ENCODE data around the gene PWWP2B. TPM values are rescaled to one million over a fixed set of nuclear protein-coding genes. Genes with fewer than 3 reads are reported as not detected.

The PWWP2B gene
- total and polyA plus RNA-seq, 9 of the 15 experiments (the other 6 are each of a cell fraction or from before 2014, with no cell fraction given) = 0.07 to 9.2 (median 1.6) TPM; not detected in 1

DNA sequence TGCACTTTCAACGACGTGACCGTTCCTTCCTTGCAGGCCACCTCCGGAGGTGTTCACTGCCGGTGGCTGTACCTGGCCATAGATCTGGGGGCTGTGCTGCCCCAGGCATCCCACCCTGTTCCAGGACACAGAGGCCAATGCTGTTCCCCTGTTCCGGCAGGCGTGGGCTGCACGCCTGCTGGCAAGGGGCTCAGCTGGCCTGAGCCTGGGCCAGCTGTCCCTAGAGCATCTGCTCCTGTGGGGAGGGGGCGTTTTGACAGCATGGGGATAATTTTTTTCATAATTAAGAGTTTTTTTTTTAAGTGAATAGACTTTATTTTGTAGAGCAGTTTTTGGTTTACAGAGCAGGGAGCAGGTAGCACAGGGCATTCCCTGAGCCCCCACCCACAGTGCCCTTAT is 28.8 kb downstream of the PWWP2B start (continued):
- no peak for TF ChIP-seq ETS2 (tag; IDR thresholded peaks at IDR 0.05; ENCODE audit: borderline replicate concordance, poor library complexity, severe bottlenecking)
- TF ChIP-seq, protein P1, sequence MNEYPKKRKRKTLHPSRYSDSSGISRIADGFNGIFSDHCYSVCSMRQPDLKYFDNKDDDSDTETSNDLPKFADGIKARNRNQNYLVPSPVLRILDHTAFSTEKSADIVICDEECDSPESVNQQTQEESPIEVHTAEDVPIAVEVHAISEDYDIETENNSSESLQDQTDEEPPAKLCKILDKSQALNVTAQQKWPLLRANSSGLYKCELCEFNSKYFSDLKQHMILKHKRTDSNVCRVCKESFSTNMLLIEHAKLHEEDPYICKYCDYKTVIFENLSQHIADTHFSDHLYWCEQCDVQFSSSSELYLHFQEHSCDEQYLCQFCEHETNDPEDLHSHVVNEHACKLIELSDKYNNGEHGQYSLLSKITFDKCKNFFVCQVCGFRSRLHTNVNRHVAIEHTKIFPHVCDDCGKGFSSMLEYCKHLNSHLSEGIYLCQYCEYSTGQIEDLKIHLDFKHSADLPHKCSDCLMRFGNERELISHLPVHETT (CRISPR knock-in tag; conservative IDR thresholded peaks at IDR 0.05 in 1 of 2, IDR thresholded peaks at IDR 0.05 in 1 of 2) = no peak

DNA sequence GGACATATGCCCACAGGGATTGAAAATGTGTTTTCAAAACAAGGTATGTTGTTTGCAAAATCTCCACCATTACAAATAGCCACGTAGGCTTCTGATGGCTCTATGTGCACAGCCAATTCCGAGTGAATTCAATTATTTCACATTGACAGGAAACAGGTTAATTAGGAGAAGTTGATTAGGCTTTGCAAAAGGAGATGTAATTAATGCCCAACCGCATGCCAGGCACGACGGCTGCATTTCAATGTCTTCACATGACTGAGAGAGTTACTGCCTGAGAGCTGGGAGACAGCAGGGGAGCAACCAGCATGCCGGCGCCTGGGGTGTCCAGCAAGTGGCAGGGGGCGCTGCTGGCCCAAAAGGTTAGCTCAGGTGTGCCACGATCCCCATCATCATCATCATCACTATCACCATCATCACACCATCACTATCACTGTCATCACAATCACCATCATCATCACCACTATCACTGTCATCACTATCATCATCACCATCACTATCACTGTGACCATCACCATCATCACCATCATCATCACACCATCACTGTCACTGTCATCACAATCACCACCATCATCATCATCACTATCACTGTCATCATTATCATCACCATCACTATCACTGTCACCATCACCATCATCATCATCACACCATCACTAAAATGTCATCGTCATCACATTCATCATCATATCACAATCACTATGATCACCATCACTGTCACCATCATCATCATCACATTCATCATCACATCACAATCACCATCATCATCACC is 30.2 kb downstream of the PWWP2B start:
- no peak for TF ChIP-seq ZNF174 (CRISPR knock-in tag; IDR thresholded peaks at IDR 0.05)
- TF ChIP-seq YBX1 (IDR thresholded peaks at IDR 0.05) = 0 out of 2 replicates have a peak, but pooled peaks have one; percentile 55
- TF ChIP-seq HDAC1 (IDR thresholded peaks at IDR 0.05) = peak in 1 of 2 experiments; percentile 46; a peak in 1 of 4 replicates
- TF ChIP-seq ZNF316 (IDR thresholded peaks at IDR 0.05) = peak; percentile 39; the same call in 1 of the 2 replicates
- peak; percentile 74; the same call in 1 of the 2 replicates for TF ChIP-seq TSC22D4 (tag; IDR thresholded peaks at IDR 0.05)
- intact Hi-C loops (cut with micrococcal nuclease) (no loop called here), in situ Hi-C loops (cut with MboI) (no loop called here)
- no peak for DNase-seq (ENCODE audit: extremely low read depth in 1 of 4, low spot score in 3 of 4)
- H3K79me2 ChIP-seq (ENCODE audit: control insufficient read depth, insufficient read depth, low read length) = no peaks in the 10 kb centered on the region
- ChIA-PET POLR2A (interaction anchor here (0.6 kb wide), 1 partner anchor 25 kb away, joined by 3 read pairs; no protein-coding TSS in a partner anchor), CTCF (ENCODE audit: low intra/inter-chr PET ratio) (no interaction called here)
- no peak overlapping the region for H3K9ac ChIP-seq (ENCODE audit: insufficient read depth in 1 of 2, low read depth in 2 of 2, low read length in 2 of 2)
- BruUV-seq (replicated peaks) = no TSS peak
- H3K27me3 ChIP-seq (ENCODE audit: control insufficient read depth in 2 of 2, insufficient read depth in 2 of 2, low read length in 2 of 2) = no peaks in the 10 kb centered on the region
- FAIRE-seq = no peak
- no peaks in the 10 kb centered on the region for H3K9me3 ChIP-seq (replicated peaks; ENCODE audit: control insufficient read depth, insufficient read depth, low read depth, low read length)
- no peak for ATAC-seq
- H3K36me3 ChIP-seq (ENCODE audit: control insufficient read depth, insufficient read depth, low read length) = no peaks in the 10 kb centered on the region
- H3K4me1 ChIP-seq (replicated peaks in 1 of 2; ENCODE audit: control insufficient read depth in 2 of 2, insufficient read depth in 2 of 2, low read length in 2 of 2) = peaks cover 10 to 28% of the 10 kb centered on the region in 2 experiments
- no peaks in the 10 kb centered on the region for H3K9me1 ChIP-seq (ENCODE audit: control insufficient read depth, insufficient read depth, low read length)
- H2AFZ ChIP-seq (ENCODE audit: low read depth, low read length) = no peak overlapping the region
- H4K20me1 ChIP-seq (replicated peaks; ENCODE audit: control insufficient read depth, insufficient read depth, low read length) = no peaks in the 10 kb centered on the region
- no peak overlapping the region for H3K4me2 ChIP-seq (ENCODE audit: insufficient read depth, low read length)
- no peak overlapping the region for H3K4me3 ChIP-seq
- 38% methylated on average over 8 of the region's 10 CpGs for WGBS (ENCODE audit: insufficient coverage, low coverage, missing lambda C conversion rate)
- H3K27ac ChIP-seq (ENCODE audit: extremely low read depth, low read depth, low read length) = no peak overlapping the region

All from K562 (cell line).